ENCODE results near the gene MBP.

GRCh38 chr18:77098029-77098428, 34.6 kb downstream of the MBP start:
- TF ChIP-seq, protein P1, sequence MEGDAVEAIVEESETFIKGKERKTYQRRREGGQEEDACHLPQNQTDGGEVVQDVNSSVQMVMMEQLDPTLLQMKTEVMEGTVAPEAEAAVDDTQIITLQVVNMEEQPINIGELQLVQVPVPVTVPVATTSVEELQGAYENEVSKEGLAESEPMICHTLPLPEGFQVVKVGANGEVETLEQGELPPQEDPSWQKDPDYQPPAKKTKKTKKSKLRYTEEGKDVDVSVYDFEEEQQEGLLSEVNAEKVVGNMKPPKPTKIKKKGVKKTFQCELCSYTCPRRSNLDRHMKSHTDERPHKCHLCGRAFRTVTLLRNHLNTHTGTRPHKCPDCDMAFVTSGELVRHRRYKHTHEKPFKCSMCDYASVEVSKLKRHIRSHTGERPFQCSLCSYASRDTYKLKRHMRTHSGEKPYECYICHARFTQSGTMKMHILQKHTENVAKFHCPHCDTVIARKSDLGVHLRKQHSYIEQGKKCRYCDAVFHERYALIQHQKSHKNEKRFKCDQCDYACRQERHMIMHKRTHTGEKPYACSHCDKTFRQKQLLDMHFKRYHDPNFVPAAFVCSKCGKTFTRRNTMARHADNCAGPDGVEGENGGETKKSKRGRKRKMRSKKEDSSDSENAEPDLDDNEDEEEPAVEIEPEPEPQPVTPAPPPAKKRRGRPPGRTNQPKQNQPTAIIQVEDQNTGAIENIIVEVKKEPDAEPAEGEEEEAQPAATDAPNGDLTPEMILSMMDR (conservative IDR thresholded peaks at IDR 0.05; ENCODE audit: low read depth in 2 of 2) = no peak
- no peak for TF ChIP-seq ETS1 (IDR thresholded peaks at IDR 0.05)
- no peak for TF ChIP-seq POLR2AphosphoS5 (IDR thresholded peaks at IDR 0.05; ENCODE audit: low read depth)
- no peak for TF ChIP-seq REST (IDR thresholded peaks at IDR 0.05; ENCODE audit: unreplicated experiment)
- TF ChIP-seq EZH2phosphoT487 (IDR thresholded peaks at IDR 0.05; ENCODE audit: unreplicated experiment) = no peak
- TF ChIP-seq EZH2 (IDR thresholded peaks at IDR 0.05; ENCODE audit: low read depth, unreplicated experiment) = no peak
- no peak for TF ChIP-seq NANOG (IDR thresholded peaks at IDR 0.05; ENCODE audit: borderline replicate concordance)
- TF ChIP-seq CREB1 (CRISPR knock-in tag; IDR thresholded peaks at IDR 0.05; ENCODE audit: low read depth) = no peak
- no peak for TF ChIP-seq ZNF331 (CRISPR knock-in tag; IDR thresholded peaks at IDR 0.05; ENCODE audit: low read depth)
- TF ChIP-seq JUNB (IDR thresholded peaks at IDR 0.05; ENCODE audit: unreplicated experiment) = no peak

Measured in GM23338 (cell line).